T-cell (primary cell): ENCODE results near the gene ZSWIM6. TPM values are rescaled to one million over a fixed set of nuclear protein-coding genes. Genes with fewer than 3 reads are reported as not detected.

ENCODE experiments used
- ATAC-seq, 4 experiments: fragments of 200-7000 bp in 3 of 4; fragments of 150-1000 bp in 1 of 4; cut with Tn5 transposase; replicated peaks in 1 of 4; 1 replicate in 3 of 4; 2 replicates in 1 of 4; pipeline ENCODE4 v1.10.0; 2021; ENCODE audit warnings: moderate library complexity in 3 of 4, mild to moderate bottlenecking in 2 of 4, moderate number of reproducible peaks in 1 of 4
- CTCF ChIA-PET, 2 donors: fragments of 300-600 bp; sonication (Branson Sonifier 250); formaldehyde crosslinking; loops; one replicate each; lab custom pipeline; 2022; ENCODE audit warnings: antibody characterized with exemption in 2 of 2; lab: Charles Lee
- POLR2A ChIA-PET, 2 donors: fragments of 300-600 bp; sonication (Branson Sonifier 250); formaldehyde crosslinking; loops; one replicate each; lab custom pipeline; 2022; ENCODE audit warnings: antibody characterized with exemption in 2 of 2; lab: Charles Lee
- DNase-seq, 35 experiments: peaks; one replicate each; pipeline versions ENCODE4 v3.0.0 to v3.0.0-alpha.2; 2013 to 2023
- H3K27ac ChIP-seq: one replicate; pipeline ENCODE4 v1.5.1; 2013; ENCODE audit warnings: low read length
- H3K27me3 ChIP-seq, 2 experiments: replicated peaks in 1 of 2; 1 replicate in 1 of 2; 2 replicates in 1 of 2; pipeline versions ENCODE4 v1.6.1 to v1.7.0; 2013; ENCODE audit warnings: low read length in 1 of 2, mixed read lengths in 1 of 2; ENCODE audit not compliant: control insufficient read depth in 2 of 2, insufficient read depth in 2 of 2; ENCODE audit errors: extremely low read depth in 1 of 2
- H3K36me3 ChIP-seq, 2 donors: 1 replicate in 1 of 2; 2 replicates in 1 of 2; pipeline versions ENCODE4 v1.6.1 to v1.7.0; 2013; ENCODE audit warnings: low read length in 1 of 2; ENCODE audit not compliant: control insufficient read depth in 2 of 2, insufficient read depth in 1 of 2; ENCODE audit errors: extremely low read depth in 1 of 2
- H3K4me1 ChIP-seq, 2 experiments: 1 replicate in 1 of 2; 2 replicates in 1 of 2; pipeline versions ENCODE4 v1.6.1 to v1.7.0; 2013; ENCODE audit warnings: low read length in 2 of 2, mixed read lengths in 1 of 2; ENCODE audit not compliant: insufficient read depth in 2 of 2, control insufficient read depth in 1 of 2; ENCODE audit errors: extremely low read depth in 1 of 2
- H3K4me3 ChIP-seq, 2 donors: 1 replicate in 1 of 2; 2 replicates in 1 of 2; pipeline versions ENCODE4 v1.5.1 to v1.7.0; 2013; ENCODE audit warnings: mild to moderate bottlenecking in 2 of 2, low read length in 1 of 2, moderate library complexity in 1 of 2; ENCODE audit not compliant: control insufficient read depth in 1 of 2; ENCODE audit errors: extremely low read depth in 1 of 2
- H3K9me3 ChIP-seq: 2 replicates; pipeline ENCODE4 v1.7.0; 2013
- H3K27ac Mint-ChIP-seq, 2 donors: one replicate each; pipeline ENCODE4 v1.8.0; 2020 to 2021; ENCODE audit warnings: mild to moderate bottlenecking in 2 of 2, mixed read lengths in 2 of 2
- H3K27me3 Mint-ChIP-seq, 2 donors: one replicate each; pipeline ENCODE4 v1.8.0; 2021 to 2022; ENCODE audit warnings: mixed read lengths in 2 of 2
- H3K36me3 Mint-ChIP-seq: one replicate; pipeline ENCODE4 v1.8.0; 2021; ENCODE audit warnings: mixed read lengths
- H3K4me1 Mint-ChIP-seq, 3 donors: one replicate each; pipeline ENCODE4 v1.8.0; 2020 to 2022; ENCODE audit warnings: mixed read lengths in 3 of 3, mild to moderate bottlenecking in 1 of 3
- H3K4me3 Mint-ChIP-seq, 3 donors: one replicate each; pipeline ENCODE4 v1.8.0; 2020 to 2022; ENCODE audit warnings: mild to moderate bottlenecking in 3 of 3, mixed read lengths in 3 of 3, moderate library complexity in 3 of 3
- H3K9me3 Mint-ChIP-seq, 3 donors: one replicate each; pipeline ENCODE4 v1.8.0; 2020 to 2022; ENCODE audit warnings: mixed read lengths in 3 of 3
- WGBS: methylation state at CpG from one replicate; pipeline ENCODE4 v1.1.5; 2013; ENCODE audit warnings: missing lambda C conversion rate; ENCODE audit not compliant: insufficient coverage; 5-methylcytosine and 5-hydroxymethylcytosine counted together
- total RNA-seq, 35 experiments: library from RNA in 6 of 35; stranded (reverse) in 6 of 35; fragments of 120-200 nt in 1 of 35; gene quantifications; one replicate each; pipeline versions ENCODE4 v1.2.1 to v1.2.4 and lab custom pipeline; 2013 to 2026

Gene ZSWIM6
- total RNA-seq, 5 donors from 2014 or later (not counting 1 experiment from before 2014, with no cell fraction given) = 8.3 to 11.3 (median 10.1) TPM

- no peaks in the 10 kb centered on the region for H3K9me3 ChIP-seq
- no peak for ATAC-seq
- Mint-ChIP-seq H3K36me3 (peaks cover 46% of the 10 kb centered on the region), H3K4me1 (peaks cover 14 to 31% (median 18%) of the 10 kb centered on the region in 3 donors), H3K27me3 (no peaks in the 10 kb centered on the region), H3K27ac (no peak overlapping the region), H3K9me3 (peaks cover 0 to 9% (median 6%) of the 10 kb centered on the region in 3 donors), H3K4me3 (no peak overlapping the region)
- H3K27ac ChIP-seq = no peak overlapping the region
- no peak for DNase-seq
- WGBS = no CpG with 5 or more reads among the region's 1 CpG
- no peaks in the 10 kb centered on the region for H3K36me3 ChIP-seq
- no peaks in the 10 kb centered on the region for H3K27me3 ChIP-seq
- H3K4me1 ChIP-seq = no peaks in the 10 kb centered on the region
- no peak overlapping the region for H3K4me3 ChIP-seq
- CTCF ChIA-PET = no interaction called here
- POLR2A ChIA-PET = no interaction called here
Observed at GRCh38 chr5:61486476-61486875, 154.4 kb downstream of the ZSWIM6 start.

GRCh38 chr5:61489574-61489973 is 157.5 kb downstream of the ZSWIM6 start:
- no peak for ATAC-seq
- DNase-seq = no peak
- Histone ChIP-seq H3K4me3 (no peak overlapping the region), H3K4me1 (no peaks in the 10 kb centered on the region), H3K36me3 (peaks cover 0 to 4% of the 10 kb centered on the region in 2 donors), H3K27me3 (no peaks in the 10 kb centered on the region), H3K9me3 (no peaks in the 10 kb centered on the region), H3K27ac (no peak overlapping the region)
- H3K4me1 Mint-ChIP-seq = peaks cover 11 to 31% (median 15%) of the 10 kb centered on the region in 3 donors
- no peak overlapping the region for H3K4me3 Mint-ChIP-seq
- POLR2A ChIA-PET = no interaction called here
- peaks cover 0 to 9% (median 6%) of the 10 kb centered on the region in 3 donors for H3K9me3 Mint-ChIP-seq
- H3K27ac Mint-ChIP-seq = no peak overlapping the region
- H3K27me3 Mint-ChIP-seq = no peaks in the 10 kb centered on the region
- WGBS = 100% methylated on average over 1 of the region's 1 CpG
- CTCF ChIA-PET = no interaction called here
- H3K36me3 Mint-ChIP-seq = peaks cover 54% of the 10 kb centered on the region

DNA sequence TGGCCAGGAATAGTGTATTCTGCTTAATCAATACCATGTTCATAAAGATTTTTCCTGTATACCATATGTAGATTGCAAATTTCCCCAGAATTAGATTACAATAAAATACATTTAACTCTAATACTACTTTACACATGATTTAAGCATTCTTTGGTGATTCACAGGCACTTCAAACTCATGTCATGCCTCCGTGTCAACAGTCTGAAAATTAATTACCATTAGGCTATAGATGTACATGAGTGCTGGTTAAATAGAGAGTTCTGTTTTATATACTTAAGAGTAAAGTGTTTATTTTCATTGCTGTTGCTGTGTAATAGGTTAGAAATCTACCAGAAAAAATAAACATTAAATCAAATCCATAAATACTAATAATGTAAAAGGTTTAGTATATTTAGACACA is 159.8 kb downstream of the ZSWIM6 start:
- Histone ChIP-seq H3K9me3 (no peaks in the 10 kb centered on the region), H3K4me1 (no peaks in the 10 kb centered on the region), H3K4me3 (no peak overlapping the region), H3K27ac (no peak overlapping the region), H3K27me3 (no peaks in the 10 kb centered on the region), H3K36me3 (peaks cover 0 to 4% of the 10 kb centered on the region in 2 donors)
- no CpG with 5 or more reads among the region's 1 CpG for WGBS
- DNase-seq (no peak), ATAC-seq (no peak)
- Mint-ChIP-seq H3K9me3 (peaks cover 0 to 6% (median 2%) of the 10 kb centered on the region in 3 donors), H3K4me1 (peaks cover 4 to 16% (median 5%) of the 10 kb centered on the region in 3 donors), H3K27me3 (no peaks in the 10 kb centered on the region), H3K27ac (no peak overlapping the region), H3K4me3 (no peak overlapping the region), H3K36me3 (peaks cover 52% of the 10 kb centered on the region)
- ChIA-PET CTCF (interaction anchor here in 1 of 2 donors (0.5 to 0.6 kb wide), 2 partner anchors 68 to 516 kb away, joined by 3 to 4 read pairs; no protein-coding TSS in a partner anchor), POLR2A (no interaction called here)

DNA sequence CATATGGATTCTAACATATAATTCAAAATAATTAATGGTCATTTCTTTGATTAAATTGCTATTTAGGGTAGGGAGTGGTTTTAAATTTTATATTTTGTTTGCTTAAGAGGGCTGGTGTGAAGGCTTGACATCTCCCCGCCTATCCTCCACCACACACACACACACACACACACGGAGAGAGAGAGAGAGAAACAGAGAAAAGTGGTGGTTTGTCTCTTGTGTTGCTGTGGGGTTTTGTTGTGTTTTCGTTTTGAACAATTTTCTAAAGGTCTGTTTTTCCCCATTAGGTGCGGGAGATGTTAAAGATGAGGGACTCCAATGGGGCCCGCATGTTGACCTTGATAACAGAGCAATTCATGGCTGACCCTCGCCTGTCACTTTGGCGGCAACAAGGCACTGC is 161.9 kb downstream of the ZSWIM6 start:
- Histone ChIP-seq H3K4me3 (no peak overlapping the region), H3K4me1 (no peaks in the 10 kb centered on the region), H3K27me3 (no peaks in the 10 kb centered on the region), H3K36me3 (peaks cover 0 to 4% of the 10 kb centered on the region in 2 donors), H3K9me3 (no peaks in the 10 kb centered on the region), H3K27ac (no peak overlapping the region)
- peaks cover 47% of the 10 kb centered on the region for H3K36me3 Mint-ChIP-seq
- ATAC-seq (no peak), DNase-seq (no peak)
- 68% methylated on average over 3 of the region's 7 CpGs for WGBS
- H3K4me1 Mint-ChIP-seq = peaks cover 1 to 3% (median 1%) of the 10 kb centered on the region in 3 donors
- no peak overlapping the region for H3K4me3 Mint-ChIP-seq
- POLR2A ChIA-PET = no interaction called here
- CTCF ChIA-PET = no interaction called here
- no peak overlapping the region for H3K27ac Mint-ChIP-seq
- no peaks in the 10 kb centered on the region for H3K27me3 Mint-ChIP-seq
- H3K9me3 Mint-ChIP-seq = no peaks in the 10 kb centered on the region

DNA sequence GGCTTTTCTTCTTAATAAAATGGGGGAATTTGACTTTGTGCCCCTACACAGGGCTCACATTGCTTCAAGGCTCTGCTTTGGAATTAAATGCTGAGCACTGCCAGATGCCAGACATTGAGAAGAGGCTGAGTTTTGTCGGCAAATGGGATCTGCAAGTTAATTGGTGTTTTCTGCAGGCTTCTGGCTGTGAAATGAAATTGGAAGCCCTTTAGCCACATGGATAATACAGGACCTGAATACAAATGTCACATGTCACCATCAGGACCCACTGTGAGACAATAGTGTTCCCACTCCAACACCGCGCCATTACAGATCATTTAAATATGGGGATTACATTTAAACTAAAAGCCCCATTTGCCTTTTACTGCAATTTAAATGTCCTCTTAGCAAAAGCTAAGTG is 164.4 kb downstream of the ZSWIM6 start:
- CTCF ChIA-PET = no interaction called here
- no peak for ATAC-seq

DNA sequence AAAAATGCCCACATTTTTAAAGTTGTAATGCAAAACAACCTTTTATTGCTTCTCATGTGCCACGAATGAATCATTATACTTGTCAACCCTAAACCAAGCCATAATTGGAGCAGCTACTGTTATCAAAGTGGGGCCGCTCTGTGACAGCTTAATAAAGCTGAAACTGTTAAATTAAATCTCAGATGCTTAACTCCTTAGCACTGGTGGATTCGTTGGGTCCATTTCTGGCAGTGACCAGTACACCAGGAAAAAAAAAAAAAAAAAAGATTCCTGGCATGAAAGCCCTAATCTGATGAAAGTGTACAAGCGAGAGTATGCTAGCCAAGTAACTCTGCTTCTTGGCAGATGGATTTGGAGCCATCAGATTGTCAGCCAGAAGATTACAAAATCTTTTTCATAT is 164.8 kb downstream of the ZSWIM6 start:
- H3K36me3 ChIP-seq = peaks cover 0 to 4% of the 10 kb centered on the region in 2 donors
- ATAC-seq (no peak), DNase-seq (no peak)
- ChIA-PET CTCF (no interaction called here), POLR2A (no interaction called here)
- no peaks in the 10 kb centered on the region for H3K9me3 Mint-ChIP-seq
- no peaks in the 10 kb centered on the region for H3K4me1 ChIP-seq
- no peaks in the 10 kb centered on the region for H3K4me1 Mint-ChIP-seq
- H3K27me3 Mint-ChIP-seq = no peaks in the 10 kb centered on the region
- no peak overlapping the region for H3K27ac ChIP-seq
- peaks cover 50% of the 10 kb centered on the region for H3K36me3 Mint-ChIP-seq
- no peak overlapping the region for H3K4me3 ChIP-seq
- H3K9me3 ChIP-seq = no peaks in the 10 kb centered on the region
- H3K27me3 ChIP-seq = no peaks in the 10 kb centered on the region
- WGBS = 86% methylated on average over 2 of the region's 4 CpGs
- no peak overlapping the region for H3K27ac Mint-ChIP-seq
- no peak overlapping the region for H3K4me3 Mint-ChIP-seq

More for the DNA sequence above, 164.4 kb downstream of the ZSWIM6 start:
- H3K27me3 Mint-ChIP-seq = no peaks in the 10 kb centered on the region
- H3K27ac ChIP-seq = no peak overlapping the region
- no peaks in the 10 kb centered on the region for H3K4me1 Mint-ChIP-seq
- DNase-seq = no peak
- H3K27me3 ChIP-seq = no peaks in the 10 kb centered on the region
- no peaks in the 10 kb centered on the region for H3K9me3 ChIP-seq
- no CpG with 5 or more reads among the region's 3 CpGs for WGBS
- no peak overlapping the region for H3K27ac Mint-ChIP-seq
- no peak overlapping the region for H3K4me3 ChIP-seq
- H3K9me3 Mint-ChIP-seq = no peaks in the 10 kb centered on the region
- peaks cover 50% of the 10 kb centered on the region for H3K36me3 Mint-ChIP-seq
- H3K4me3 Mint-ChIP-seq = no peak overlapping the region
- POLR2A ChIA-PET = no interaction called here
- peaks cover 0 to 4% of the 10 kb centered on the region in 2 donors for H3K36me3 ChIP-seq
- no peaks in the 10 kb centered on the region for H3K4me1 ChIP-seq

GRCh38 chr5:61498121-61498520 is 166.1 kb downstream of the ZSWIM6 start:
- no peak for ATAC-seq
- CTCF ChIA-PET = no interaction called here
- H3K27ac ChIP-seq = no peak overlapping the region
- H3K27me3 Mint-ChIP-seq = no peaks in the 10 kb centered on the region
- H3K36me3 ChIP-seq = peaks cover 0 to 4% of the 10 kb centered on the region in 2 donors
- no peaks in the 10 kb centered on the region for H3K9me3 Mint-ChIP-seq
- no peaks in the 10 kb centered on the region for H3K27me3 ChIP-seq
- no peak overlapping the region for H3K4me3 Mint-ChIP-seq
- WGBS = 98% methylated on average over 5 of the region's 5 CpGs
- H3K36me3 Mint-ChIP-seq = peaks cover 48% of the 10 kb centered on the region
- POLR2A ChIA-PET = no interaction called here
- no peaks in the 10 kb centered on the region for H3K9me3 ChIP-seq
- H3K27ac Mint-ChIP-seq = no peak overlapping the region
- no peaks in the 10 kb centered on the region for H3K4me1 ChIP-seq
- no peaks in the 10 kb centered on the region for H3K4me1 Mint-ChIP-seq
- no peak for DNase-seq
- H3K4me3 ChIP-seq = no peak overlapping the region
